Measurements from ENCODE around the gene RASSF4. TPM values are rescaled to one million over a fixed set of nuclear protein-coding genes. Genes with fewer than 3 reads are reported as not detected.

RASSF4 gene
- total RNA-seq, 1 donor: 12.2 TPM

Other genes with a start within 250 kb of the RASSF4 start
- gene TMEM72, start 48.5 kb upstream of the RASSF4 start, total RNA-seq: not detected
- gene DEPP1, start 19.0 kb downstream of the RASSF4 start, total RNA-seq: 0.21 TPM
- 24.9 TPM for gene ZNF22, start 41.1 kb downstream of the RASSF4 start, total RNA-seq

Measured in mononuclear cell (primary cell).